GM19328 (cell line): Measurements from ENCODE around the gene FRMD3.

ENCODE experiments used
- ATAC-seq: cut with Tn5 transposase; IDR thresholded peaks from one replicate; pipeline ENCODE4 v1.9.1; 2021; ENCODE audit warnings: mild to moderate bottlenecking, moderate library complexity; ENCODE audit not compliant: unreplicated experiment

FRMD3 gene

GRCh38 chr9:83538172-83538889 is at the start of gene FRMD3:
Gene FRMD3, minus strand, starts transcription at chr9:83538401. Its CDS starts 170 bp downstream, at chr9:83538231.
- no peak for ATAC-seq

DNA sequence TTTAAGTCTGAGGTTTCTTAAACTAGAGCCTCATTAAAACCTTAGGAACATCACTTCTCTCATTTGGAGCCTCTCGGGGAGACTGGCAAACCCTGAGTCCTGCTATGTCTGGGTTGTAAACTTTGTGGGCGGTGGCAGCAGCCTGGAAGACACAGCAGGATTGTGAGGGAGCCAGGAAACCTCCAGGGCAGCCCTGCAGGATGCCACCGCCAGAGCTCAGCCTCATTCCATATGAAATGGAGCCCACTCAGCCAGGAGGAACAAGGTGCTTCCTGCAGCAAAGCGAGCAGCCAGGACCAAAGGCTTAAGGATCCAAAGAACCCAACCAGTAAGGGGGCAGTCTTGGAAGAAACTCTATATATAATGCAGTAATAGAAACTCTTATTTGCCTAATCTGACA is 46.8 kb upstream of the FRMD3 start:
- ATAC-seq = no peak

GRCh38 chr9:83583151-83584014 is 45.2 kb upstream of the FRMD3 start:
- peak; percentile 70 for ATAC-seq

GRCh38 chr9:83582029-83582428 is 43.8 kb upstream of the FRMD3 start:
- ATAC-seq = no peak

DNA sequence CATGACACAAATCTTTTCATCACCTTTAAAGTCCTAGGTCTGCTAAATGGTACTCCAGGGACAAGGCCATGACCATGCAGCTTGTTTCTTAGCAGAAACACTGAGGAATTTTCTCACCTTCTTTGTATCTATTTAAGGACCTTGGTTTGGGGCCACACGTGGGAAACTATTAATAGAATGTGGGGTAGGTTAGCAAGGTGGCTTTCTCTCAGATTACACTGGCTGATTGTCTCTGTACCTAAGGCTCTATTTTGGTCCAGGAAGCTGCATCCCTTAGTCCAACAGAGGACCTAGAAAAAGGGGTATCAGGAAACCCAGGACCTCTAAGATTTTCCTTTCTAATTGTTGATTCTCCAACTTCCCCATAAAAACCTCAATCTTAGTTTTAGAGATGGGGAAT is 36.3 kb upstream of the FRMD3 start:
- no peak for ATAC-seq

GRCh38 chr9:83572524-83572923 is 34.3 kb upstream of the FRMD3 start:
- no peak for ATAC-seq

DNA sequence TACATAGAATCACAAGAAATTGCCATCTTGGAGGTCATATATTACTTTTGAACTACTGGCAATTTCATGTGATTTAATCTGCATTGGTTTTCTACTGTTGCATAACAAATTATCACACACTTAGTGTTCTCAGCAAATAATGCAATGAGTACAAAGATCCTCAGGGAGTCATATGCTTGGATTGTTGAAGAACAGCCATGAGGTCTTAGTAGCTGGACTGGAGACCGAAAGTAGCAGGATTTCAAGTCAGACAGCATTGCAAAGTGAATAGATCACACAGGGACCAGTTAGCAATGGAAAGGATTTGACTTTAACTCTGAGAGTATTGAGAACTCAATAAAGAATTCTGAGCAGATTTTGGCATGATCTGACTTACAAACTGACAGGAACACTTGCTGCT is 32.2 kb upstream of the FRMD3 start:
- no peak for ATAC-seq

DNA sequence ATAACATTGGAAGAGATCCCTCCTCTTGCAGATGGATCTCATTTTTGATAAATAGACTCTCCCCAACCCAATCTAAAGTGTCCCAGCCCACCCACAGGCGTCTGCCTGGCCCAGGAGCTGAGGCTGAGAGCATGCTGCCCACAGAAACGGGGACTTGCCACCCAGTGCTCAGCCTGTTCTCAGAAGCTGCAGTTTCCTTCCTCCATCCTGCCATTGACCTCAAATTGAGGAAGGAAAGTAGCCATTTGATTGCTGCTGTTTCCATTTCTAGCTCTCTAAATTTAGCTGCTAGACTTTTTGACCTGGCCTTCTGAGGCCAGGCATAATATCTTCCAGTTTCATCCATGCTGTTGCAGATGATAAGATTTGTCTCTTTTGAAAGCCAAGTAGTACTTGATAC is 31.1 kb upstream of the FRMD3 start:
- ATAC-seq = no peak

DNA sequence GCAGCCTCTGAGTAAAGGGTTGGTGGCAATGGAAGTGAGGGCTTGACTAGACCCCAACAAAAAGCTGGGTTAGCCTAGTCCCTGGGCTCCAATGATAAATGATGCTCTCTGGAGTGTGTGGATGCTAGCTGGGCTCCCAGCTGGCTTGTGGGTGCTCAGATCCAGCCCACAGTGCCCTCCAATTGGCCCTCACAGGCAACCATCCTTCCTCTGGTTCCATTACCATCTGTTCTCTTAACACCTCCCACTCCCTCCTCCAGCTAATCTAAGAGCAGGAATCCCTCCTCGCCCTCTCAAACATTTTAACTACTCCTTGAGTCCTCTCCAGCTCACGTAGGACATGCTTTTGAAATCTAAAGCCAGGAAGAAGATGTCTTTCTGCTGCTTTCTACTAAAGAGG is 25.2 kb upstream of the FRMD3 start:
- no peak for ATAC-seq

DNA sequence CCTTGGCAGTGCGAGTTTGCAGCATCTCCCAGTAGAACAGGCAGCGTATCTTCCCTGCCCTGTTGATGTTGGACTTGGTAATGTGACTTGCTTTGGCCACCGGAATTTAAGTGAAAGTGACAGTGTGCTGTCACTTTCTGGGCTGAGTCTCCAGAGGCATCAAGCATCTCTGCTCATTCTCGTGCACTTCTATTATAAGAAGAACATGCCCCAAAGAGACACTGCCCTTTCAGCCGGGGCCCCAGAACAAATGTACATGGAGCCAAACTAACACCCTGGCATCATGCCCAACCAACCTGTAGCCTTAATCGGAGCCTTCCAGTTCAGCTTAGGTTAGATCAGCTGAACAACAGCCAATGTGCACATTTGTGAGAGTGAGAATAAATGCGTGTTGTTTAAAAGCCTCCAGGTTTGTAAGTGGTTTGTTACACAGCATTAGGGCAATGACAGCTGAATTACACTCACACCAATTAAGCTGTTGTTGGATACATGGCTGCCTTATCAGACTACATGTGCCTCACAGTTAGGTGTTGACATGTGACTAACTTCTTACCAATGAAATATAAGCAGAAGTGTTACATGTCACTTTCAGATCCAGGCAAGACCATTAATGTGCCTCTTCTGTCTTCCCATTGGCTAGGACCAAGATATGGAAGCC is 22.1 kb upstream of the FRMD3 start:
- ATAC-seq = no peak

DNA sequence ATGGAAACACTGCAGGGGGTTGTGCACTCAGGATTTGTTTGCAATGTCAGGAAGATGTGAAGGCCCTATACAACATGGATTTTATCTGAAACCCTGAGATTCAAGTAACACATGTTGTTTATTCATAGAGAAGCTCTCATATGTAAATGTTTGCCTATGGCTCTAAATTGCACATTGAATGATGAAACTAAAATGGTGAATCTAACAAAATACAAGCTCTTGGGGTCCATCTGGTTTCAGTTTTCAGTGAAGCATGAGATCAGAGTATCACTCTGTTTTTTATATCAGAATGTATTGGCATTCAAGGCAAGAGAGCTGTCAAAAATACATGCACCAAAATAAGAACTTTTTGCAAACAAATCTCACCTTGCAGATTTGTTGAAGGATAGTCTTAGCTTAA is 19.6 kb upstream of the FRMD3 start:
- ATAC-seq = no peak

- ATAC-seq = no peak
These were observed 19.1 kb upstream of the FRMD3 start for GRCh38 chr9:83557317-83557716.

DNA sequence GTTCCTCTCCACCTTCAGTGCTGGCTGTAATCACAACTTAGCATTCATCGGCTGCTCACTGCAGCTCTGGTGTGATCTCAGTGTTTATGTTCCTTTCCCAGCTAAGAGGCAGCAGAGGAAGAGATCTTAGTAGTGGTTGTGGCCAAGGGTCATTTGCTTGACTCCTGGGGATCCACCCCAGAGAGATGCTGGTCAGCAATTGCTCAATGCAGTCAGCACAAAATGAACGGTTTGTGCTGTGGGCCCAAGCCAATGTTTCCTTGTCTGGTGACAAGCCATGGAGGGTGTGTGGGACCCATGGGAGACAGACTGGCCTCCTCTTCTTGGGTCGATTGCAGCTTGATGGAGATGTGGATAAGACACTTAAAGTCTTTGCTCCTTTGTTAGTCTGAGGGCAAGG is 16.1 kb upstream of the FRMD3 start:
- no peak for ATAC-seq

- ATAC-seq = peak; percentile 95
These were observed 5.9 kb upstream of the FRMD3 start for GRCh38 chr9:83544002-83544698.

DNA sequence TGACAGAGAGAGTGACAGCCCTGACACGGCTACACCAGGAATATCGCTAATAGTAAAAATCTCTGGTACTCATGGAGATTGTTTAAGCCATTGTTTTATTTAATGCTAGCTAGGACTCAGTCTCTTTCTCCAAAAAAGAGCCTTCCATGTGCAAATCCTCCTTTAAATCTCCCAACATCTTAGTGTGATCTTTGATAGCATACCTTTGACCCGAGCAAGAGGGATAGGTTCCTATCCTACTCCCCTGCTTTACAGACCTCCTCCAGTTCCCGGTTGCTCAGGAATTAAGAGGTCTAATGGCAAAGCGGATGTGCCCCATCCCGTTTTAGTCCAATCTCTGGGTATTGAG is 663 bp upstream of the FRMD3 start:
- no peak for ATAC-seq

DNA sequence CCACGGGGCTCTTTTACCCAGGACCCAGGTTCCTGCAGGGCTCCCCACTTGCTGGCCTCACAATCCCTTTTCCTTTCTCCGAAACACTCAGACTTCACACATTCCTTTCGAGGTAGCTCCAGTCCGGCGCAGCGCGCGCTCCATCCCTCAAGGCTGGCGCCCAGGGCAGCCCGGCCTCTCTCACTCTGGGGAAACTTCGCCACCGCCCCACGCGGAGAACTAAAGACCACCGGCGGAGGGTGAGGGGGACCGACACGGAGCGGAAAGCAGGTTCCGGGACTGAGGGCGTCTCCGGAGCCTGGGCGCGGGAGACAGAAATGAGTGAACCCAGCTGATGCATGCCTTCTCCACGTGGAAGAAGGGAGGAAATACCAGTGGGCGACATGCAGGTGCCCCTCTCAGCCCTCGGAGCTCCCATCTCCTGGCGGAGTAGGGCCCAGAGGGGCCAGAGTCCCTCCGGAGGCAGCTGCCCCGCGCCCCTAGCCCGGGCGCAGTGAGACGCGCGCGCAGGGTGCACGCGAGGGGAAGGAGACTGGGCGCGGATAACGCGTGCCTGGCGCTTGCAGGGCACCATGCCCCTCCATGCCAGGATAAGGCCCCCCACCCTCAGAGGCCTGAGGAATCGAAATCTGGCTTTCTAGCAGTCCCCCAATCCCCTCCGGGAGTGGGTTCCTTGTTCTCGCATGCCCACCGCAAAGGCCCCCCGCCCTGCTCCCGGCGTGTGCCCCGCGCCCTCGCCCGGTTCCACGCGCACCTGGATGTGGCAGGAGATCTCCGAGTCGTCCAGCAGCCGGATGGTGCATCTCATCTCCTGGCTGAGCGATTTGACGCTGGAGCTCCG is 650 bp downstream of the FRMD3 start:
- no peak for ATAC-seq

DNA sequence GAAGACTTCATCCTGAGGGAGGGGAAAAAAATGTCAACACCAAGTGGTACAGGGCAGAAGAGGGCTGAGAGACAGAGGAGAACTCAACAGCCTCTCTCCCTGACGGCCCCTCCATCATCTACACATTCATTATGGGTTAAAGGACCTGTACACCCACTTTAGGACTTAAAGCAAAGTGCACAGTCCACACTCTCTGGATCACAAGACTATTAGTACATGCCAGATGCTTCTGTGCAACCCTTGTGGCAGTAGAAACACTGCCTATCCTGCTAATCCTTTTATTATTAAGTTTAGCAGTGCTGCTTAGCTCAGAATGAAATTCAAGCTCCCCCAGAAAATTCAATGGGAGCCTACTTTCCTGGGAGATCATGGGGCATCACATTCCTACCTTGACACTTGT is 1.9 kb downstream of the FRMD3 start:
- no peak for ATAC-seq

DNA sequence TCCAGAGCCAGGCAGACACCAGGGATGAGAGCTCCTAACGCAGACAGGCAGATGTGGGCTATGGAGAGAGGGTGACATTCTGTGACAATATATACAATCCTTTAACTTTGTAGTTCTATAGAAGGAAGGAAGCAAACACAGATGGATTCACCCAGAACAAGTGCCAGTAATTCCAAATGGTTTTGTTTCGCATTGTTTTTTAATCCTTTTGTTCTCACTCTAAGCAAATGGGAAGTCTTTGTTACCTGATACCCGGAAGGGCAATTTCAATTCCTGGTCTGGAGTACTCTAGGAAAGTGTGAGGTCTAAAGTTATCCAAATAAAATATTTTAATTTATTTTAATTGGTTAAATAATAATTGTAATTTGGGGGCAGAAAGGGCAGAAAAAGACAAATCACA is 2.5 kb downstream of the FRMD3 start:
- no peak for ATAC-seq

- ATAC-seq = no peak
These were observed 4.9 kb downstream of the FRMD3 start for GRCh38 chr9:83533296-83533695.

- ATAC-seq = no peak
These were observed 11.3 kb downstream of the FRMD3 start for GRCh38 chr9:83526901-83527300.
